ENCODE results near the gene ARPP21.

DNA sequence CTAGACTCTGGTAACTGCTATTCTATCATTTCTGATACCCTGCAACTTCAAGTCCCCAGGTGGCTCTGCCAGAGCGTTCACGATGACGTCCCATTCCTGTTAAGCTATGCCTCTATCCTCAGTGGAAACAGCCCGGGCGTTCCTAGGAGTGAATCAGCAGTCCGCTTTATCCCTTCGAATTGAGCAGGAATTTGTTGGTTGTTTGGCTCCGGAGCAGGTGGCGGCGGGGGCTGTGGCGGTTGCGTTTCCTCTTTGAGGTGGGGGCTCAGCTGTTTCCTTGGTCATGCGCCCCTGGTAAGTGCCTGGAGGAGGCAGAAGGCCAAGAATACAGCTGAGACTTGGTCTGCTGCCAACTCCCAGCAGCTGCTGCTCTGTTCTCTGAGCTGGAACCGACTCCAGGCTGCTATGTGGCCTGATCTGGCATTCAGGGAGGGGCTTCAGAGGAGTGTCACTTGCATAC, 25.2 kb downstream of the ARPP21 start:
- TF ChIP-seq, protein P1, sequence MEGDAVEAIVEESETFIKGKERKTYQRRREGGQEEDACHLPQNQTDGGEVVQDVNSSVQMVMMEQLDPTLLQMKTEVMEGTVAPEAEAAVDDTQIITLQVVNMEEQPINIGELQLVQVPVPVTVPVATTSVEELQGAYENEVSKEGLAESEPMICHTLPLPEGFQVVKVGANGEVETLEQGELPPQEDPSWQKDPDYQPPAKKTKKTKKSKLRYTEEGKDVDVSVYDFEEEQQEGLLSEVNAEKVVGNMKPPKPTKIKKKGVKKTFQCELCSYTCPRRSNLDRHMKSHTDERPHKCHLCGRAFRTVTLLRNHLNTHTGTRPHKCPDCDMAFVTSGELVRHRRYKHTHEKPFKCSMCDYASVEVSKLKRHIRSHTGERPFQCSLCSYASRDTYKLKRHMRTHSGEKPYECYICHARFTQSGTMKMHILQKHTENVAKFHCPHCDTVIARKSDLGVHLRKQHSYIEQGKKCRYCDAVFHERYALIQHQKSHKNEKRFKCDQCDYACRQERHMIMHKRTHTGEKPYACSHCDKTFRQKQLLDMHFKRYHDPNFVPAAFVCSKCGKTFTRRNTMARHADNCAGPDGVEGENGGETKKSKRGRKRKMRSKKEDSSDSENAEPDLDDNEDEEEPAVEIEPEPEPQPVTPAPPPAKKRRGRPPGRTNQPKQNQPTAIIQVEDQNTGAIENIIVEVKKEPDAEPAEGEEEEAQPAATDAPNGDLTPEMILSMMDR (IDR thresholded peaks at IDR 0.05): no peak
- no peak for TF ChIP-seq NFATC4 (CRISPR knock-in tag; IDR thresholded peaks at IDR 0.05)
- TF ChIP-seq, protein P2, sequence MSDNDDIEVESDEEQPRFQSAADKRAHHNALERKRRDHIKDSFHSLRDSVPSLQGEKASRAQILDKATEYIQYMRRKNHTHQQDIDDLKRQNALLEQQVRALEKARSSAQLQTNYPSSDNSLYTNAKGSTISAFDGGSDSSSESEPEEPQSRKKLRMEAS (CRISPR knock-in tag; IDR thresholded peaks at IDR 0.05): no peak
- TF ChIP-seq HMGA2 (CRISPR knock-in tag; IDR thresholded peaks at IDR 0.05): no peak
- TF ChIP-seq NFYB (CRISPR knock-in tag; conservative IDR thresholded peaks at IDR 0.05; ENCODE audit: low read depth): no peak
- TF ChIP-seq KAT7 (CRISPR knock-in tag; IDR thresholded peaks at IDR 0.05; ENCODE audit: borderline replicate concordance): no peak
- TF ChIP-seq PREB (CRISPR knock-in tag; IDR thresholded peaks at IDR 0.05; ENCODE audit: borderline replicate concordance): no peak
- TF ChIP-seq USF2 (CRISPR knock-in tag; IDR thresholded peaks at IDR 0.05): no peak
- no peak for TF ChIP-seq FOXK1 (CRISPR knock-in tag; IDR thresholded peaks at IDR 0.05)

All from WTC11 (cell line).